GM12878 (cell line): Measurements from ENCODE around the gene NR1D1. TPM values are rescaled to one million over a fixed set of nuclear protein-coding genes. Genes with fewer than 3 reads are reported as not detected.

Experiments
- BMI1 ChIP-seq: fragments of 450-650 bp; IDR thresholded peaks from 2 replicates; pipeline ENCODE4 v1.6.1; 2016; ENCODE audit warnings: mild to moderate bottlenecking, moderate library complexity, borderline replicate concordance
- DPF2 ChIP-seq: fragments of 450-650 bp; IDR thresholded peaks from 2 replicates; pipeline ENCODE4 v1.6.1; 2017; ENCODE audit warnings: mild to moderate bottlenecking
- EED ChIP-seq: sonication (generic); IDR thresholded peaks from 2 replicates; pipeline ENCODE4 v1.6.1; 2016; ENCODE audit warnings: antibody characterized with exemption, low read depth
- ESRRA ChIP-seq: IDR thresholded peaks from 2 replicates; pipeline ENCODE4 v1.6.1; 2012; ENCODE audit warnings: mild to moderate bottlenecking, low read length, improper control_type of control experiment
- ETV6 ChIP-seq, 2 experiments: fragments of 450-650 bp in 1 of 2; IDR thresholded peaks in 1 of 2; conservative IDR thresholded peaks in 1 of 2; 2 replicates each; pipeline ENCODE4 v1.6.1; 2014; ENCODE audit warnings: antibody characterized with exemption in 1 of 2, borderline replicate concordance in 1 of 2, low read depth in 1 of 2, mild to moderate bottlenecking in 1 of 2, moderate library complexity in 1 of 2
- HCFC1 ChIP-seq: fragments of 150-350 bp; IDR thresholded peaks from 2 replicates; pipeline ENCODE4 v1.6.1; 2014; ENCODE audit warnings: low read length
- MTA2 ChIP-seq: fragments of 450-650 bp; IDR thresholded peaks from 2 replicates; pipeline ENCODE4 v1.6.1; 2016; ENCODE audit warnings: low read depth, mild to moderate bottlenecking, moderate library complexity
- NBN ChIP-seq: fragments of 450-650 bp; IDR thresholded peaks from 2 replicates; pipeline ENCODE4 v1.6.1; 2016
- NR2F1 ChIP-seq: fragments of 450-650 bp; conservative IDR thresholded peaks from 2 replicates; pipeline ENCODE4 v1.6.1; 2017; ENCODE audit warnings: mild to moderate bottlenecking
- PKNOX1 ChIP-seq: fragments of 450-650 bp; IDR thresholded peaks from 2 replicates; pipeline ENCODE4 v1.6.1; 2016; ENCODE audit warnings: mild to moderate bottlenecking
- PML ChIP-seq: IDR thresholded peaks from 2 replicates; pipeline ENCODE4 v1.6.1; 2012; ENCODE audit warnings: low read length, inconsistent platforms
- POU2F2 ChIP-seq: IDR thresholded peaks from 3 replicates; pipeline ENCODE4 v1.6.1; 2011; ENCODE audit warnings: low read depth, mild to moderate bottlenecking, low read length, borderline replicate concordance
- PRDM15 ChIP-seq: fragments of 450-650 bp; formaldehyde crosslinking; IDR thresholded peaks from 2 replicates; pipeline ENCODE4 v1.4.0; 2020; ENCODE audit warnings: mild to moderate bottlenecking, moderate library complexity
- RAD21 ChIP-seq: IDR thresholded peaks from 2 replicates; pipeline ENCODE4 v1.6.1; 2011; ENCODE audit warnings: mild to moderate bottlenecking, low read depth, low read length, moderate library complexity; ENCODE audit not compliant: insufficient read depth
- RBBP5 ChIP-seq: fragments of 200-600 bp; sonication (generic); conservative IDR thresholded peaks from 2 replicates; pipeline ENCODE4 v1.6.1; 2016
- TCF7 ChIP-seq: IDR thresholded peaks from 2 replicates; pipeline ENCODE4 v1.6.1; 2014; ENCODE audit warnings: antibody characterized with exemption, borderline replicate concordance
- WRNIP1 ChIP-seq: IDR thresholded peaks from 2 replicates; pipeline ENCODE4 v1.6.1; 2011; ENCODE audit warnings: low read depth, low read length, improper control_type of control experiment, borderline replicate concordance
- ZSCAN29 ChIP-seq: fragments of 450-650 bp; IDR thresholded peaks from 2 replicates; pipeline ENCODE4 v1.6.1; 2017; ENCODE audit warnings: mild to moderate bottlenecking, moderate library complexity
- polyA plus RNA-seq, 11 experiments: library from polyadenylated mRNA; depleted of rRNA in 4 of 11; unstranded in 6 of 11; stranded (reverse) in 5 of 11; fragments of >200 nt; fragmentation: Nextera tagmentation in 4 of 11; fragmentation: Illumina TruSeq in 1 of 11; extraction: Ambion mirVana in 4 of 11; extraction: Trizol in 1 of 11; gene quantifications; 1 replicate in 1 of 11; 2 replicates in 10 of 11; pipeline versions ENCODE4 v1.2.1 to v1.2.3, GENCODE V29; 2011 to 2016; ENCODE audit warnings: inconsistent platforms in 2 of 11, missing spikeins in 2 of 11, low read depth in 1 of 11
- total RNA-seq, 4 experiments: library from RNA; depleted of rRNA in 3 of 4; stranded (reverse); fragments of >200 nt in 3 of 4; fragmentation: Illumina TruSeq in 1 of 4; extraction: Trizol in 1 of 4; gene quantifications; 2 replicates each; pipeline versions ENCODE4 v1.2.1 to v1.2.3, GENCODE V29; 2013 to 2021
- TF ChIP-seq, protein P1 (sequence below): IDR thresholded peaks from 2 replicates; pipeline ENCODE4 v1.6.1; 2012; ENCODE audit warnings: low read depth, low read length, improper control_type of control experiment
- TF ChIP-seq, protein P2 (sequence below): fragments of 450-650 bp; IDR thresholded peaks from 2 replicates; pipeline ENCODE4 v1.6.1; 2017; ENCODE audit warnings: low read depth, mild to moderate bottlenecking, moderate library complexity

The NR1D1 gene
- total and polyA plus RNA-seq, 10 of the 15 experiments (the other 5 are each of a cell fraction or from before 2014, with no cell fraction given), result 0.10 to 3.4 (median 0.94) TPM

- TF ChIP-seq, protein P1, sequence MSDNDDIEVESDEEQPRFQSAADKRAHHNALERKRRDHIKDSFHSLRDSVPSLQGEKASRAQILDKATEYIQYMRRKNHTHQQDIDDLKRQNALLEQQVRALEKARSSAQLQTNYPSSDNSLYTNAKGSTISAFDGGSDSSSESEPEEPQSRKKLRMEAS, result peak; percentile 99
- TF ChIP-seq BMI1, result peak; percentile 96
- no peak for TF ChIP-seq TCF7
- peak; percentile 54; the same call in 1 of the 2 replicates for TF ChIP-seq NR2F1
- no peak for TF ChIP-seq RAD21
- TF ChIP-seq EED, result no peak
- TF ChIP-seq ESRRA, result no peak
- TF ChIP-seq PRDM15 (CRISPR knock-in tag), result no peak
- TF ChIP-seq ETV6 (conservative IDR thresholded peaks at IDR 0.05 in 1 of 2, IDR thresholded peaks at IDR 0.05 in 1 of 2; ENCODE audit: borderline replicate concordance in 1 of 2, low read depth in 1 of 2), result no peak
- TF ChIP-seq POU2F2, result peak; percentile 80; the same call in 1 of the 3 replicates
- no peak for TF ChIP-seq WRNIP1
- no peak for TF ChIP-seq DPF2
- no peak for TF ChIP-seq RBBP5
- TF ChIP-seq, protein P2, sequence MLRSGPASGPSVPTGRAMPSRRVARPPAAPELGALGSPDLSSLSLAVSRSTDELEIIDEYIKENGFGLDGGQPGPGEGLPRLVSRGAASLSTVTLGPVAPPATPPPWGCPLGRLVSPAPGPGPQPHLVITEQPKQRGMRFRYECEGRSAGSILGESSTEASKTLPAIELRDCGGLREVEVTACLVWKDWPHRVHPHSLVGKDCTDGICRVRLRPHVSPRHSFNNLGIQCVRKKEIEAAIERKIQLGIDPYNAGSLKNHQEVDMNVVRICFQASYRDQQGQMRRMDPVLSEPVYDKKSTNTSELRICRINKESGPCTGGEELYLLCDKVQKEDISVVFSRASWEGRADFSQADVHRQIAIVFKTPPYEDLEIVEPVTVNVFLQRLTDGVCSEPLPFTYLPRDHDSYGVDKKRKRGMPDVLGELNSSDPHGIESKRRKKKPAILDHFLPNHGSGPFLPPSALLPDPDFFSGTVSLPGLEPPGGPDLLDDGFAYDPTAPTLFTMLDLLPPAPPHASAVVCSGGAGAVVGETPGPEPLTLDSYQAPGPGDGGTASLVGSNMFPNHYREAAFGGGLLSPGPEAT, result peak; percentile 35; the same call in 1 of the 2 replicates
- TF ChIP-seq ZSCAN29, result no peak
- no peak for TF ChIP-seq PML
- TF ChIP-seq NBN, result peak; percentile 86
- peak; percentile 96 for TF ChIP-seq PKNOX1
- TF ChIP-seq HCFC1, result peak; percentile 32
- TF ChIP-seq MTA2, result no peak
Measured at GRCh38 chr17:40098846-40099618, 1.4 kb downstream of the NR1D1 start (continued).
